GM18873 (cell line): ENCODE data around the gene HNRNPAB.

Source experiments
- ATAC-seq: cut with Tn5 transposase; IDR thresholded peaks from one replicate; pipeline ENCODE4 v1.9.1; 2021; ENCODE audit warnings: mild to moderate bottlenecking, moderate library complexity, moderate number of reproducible peaks; ENCODE audit not compliant: unreplicated experiment, low FRiP score

HNRNPAB gene

GRCh38 chr5:178204182-178204934 lies at the start of gene HNRNPAB:
Gene HNRNPAB, plus strand, starts transcription at chr5:178204533. Its CDS starts 305 bp downstream, at chr5:178204838.
- peak; percentile 89 for ATAC-seq

GRCh38 chr5:178155065-178155464 lies 49.3 kb upstream of the HNRNPAB start:
- no peak for ATAC-seq

GRCh38 chr5:178160176-178160575 lies 44.2 kb upstream of the HNRNPAB start:
- no peak for ATAC-seq

- no peak for ATAC-seq
These were observed 41.9 kb upstream of the HNRNPAB start for GRCh38 chr5:178162481-178162880.

- ATAC-seq: peak; percentile 78
These were observed 40.3 kb upstream of the HNRNPAB start for GRCh38 chr5:178163772-178164735.

GRCh38 chr5:178165581-178165980 lies 38.8 kb upstream of the HNRNPAB start:
- ATAC-seq: no peak

- ATAC-seq: no peak
These were observed 33.9 kb upstream of the HNRNPAB start for GRCh38 chr5:178170455-178170854.

GRCh38 chr5:178174456-178174855 lies 29.9 kb upstream of the HNRNPAB start:
- no peak for ATAC-seq

- ATAC-seq: no peak
These were observed 27.5 kb upstream of the HNRNPAB start for GRCh38 chr5:178176791-178177190.

GRCh38 chr5:178177569-178177968 lies 26.8 kb upstream of the HNRNPAB start:
- ATAC-seq: no peak

- ATAC-seq: no peak
These were observed 24.0 kb upstream of the HNRNPAB start for GRCh38 chr5:178180141-178180863.

- no peak for ATAC-seq
These were observed 22.0 kb upstream of the HNRNPAB start for GRCh38 chr5:178182158-178182876.

GRCh38 chr5:178186427-178186826 lies 17.9 kb upstream of the HNRNPAB start:
- ATAC-seq: no peak

GRCh38 chr5:178187014-178187413 lies 17.3 kb upstream of the HNRNPAB start, which contains the start of gene GMCL2:
Gene GMCL2, minus strand, starts transcription at chr5:178187371. Its CDS starts 72 bp downstream, at chr5:178187299.
- no peak for ATAC-seq

GRCh38 chr5:178189433-178189832 lies 14.9 kb upstream of the HNRNPAB start:
- no peak for ATAC-seq

- no peak for ATAC-seq
These were observed 12.7 kb upstream of the HNRNPAB start for GRCh38 chr5:178191661-178192060.

- no peak for ATAC-seq
These were observed 12.1 kb upstream of the HNRNPAB start for GRCh38 chr5:178192244-178192643.

- ATAC-seq: no peak
These were observed 11.5 kb upstream of the HNRNPAB start for GRCh38 chr5:178192787-178193186.

- ATAC-seq: no peak
These were observed 11.0 kb upstream of the HNRNPAB start for GRCh38 chr5:178193251-178193809.

- ATAC-seq: no peak
These were observed 10.3 kb upstream of the HNRNPAB start for GRCh38 chr5:178194026-178194425.
